NCI-H1436 (cell line): Measurements from ENCODE around the gene TMEM41B.
"Not testable (repeated sequence)": the region's sequence is repeated elsewhere in the genome, so short reads cannot be mapped to it uniquely, and the experiment has no call there.

Source experiments
- DNase-seq: peaks from one replicate; lab custom pipeline; 2025; lab: John Stamatoyannopoulos, UW

Gene TMEM41B

GRCh38 chr11:9314291-9315077 lies at the start of gene TMEM41B:
TMEM41B (minus strand) TSS chr11:9314593; CDS start chr11:9314441, 152 bp downstream.
- DNase-seq, result peak; percentile 98

GRCh38 chr11:9362393-9362863 lies 48.0 kb upstream of the TMEM41B start:
- no peak for DNase-seq

- DNase-seq, result not testable (repeated sequence)
Observed at GRCh38 chr11:9360862-9361622, 46.6 kb upstream of the TMEM41B start.

- DNase-seq, result no peak
Observed at GRCh38 chr11:9357041-9357440, 42.6 kb upstream of the TMEM41B start.

- no peak for DNase-seq
Observed at GRCh38 chr11:9351321-9351881, 37.0 kb upstream of the TMEM41B start.

GRCh38 chr11:9347779-9348178 lies 33.4 kb upstream of the TMEM41B start:
- not testable (repeated sequence) for DNase-seq

GRCh38 chr11:9347100-9347499 lies 32.7 kb upstream of the TMEM41B start:
- DNase-seq, result no peak

- DNase-seq, result no peak
Observed at GRCh38 chr11:9344061-9344680, 29.8 kb upstream of the TMEM41B start.

GRCh38 chr11:9341638-9342178 lies 27.3 kb upstream of the TMEM41B start:
- no peak for DNase-seq

- no peak for DNase-seq
Observed at GRCh38 chr11:9332655-9333054, 18.3 kb upstream of the TMEM41B start.

- no peak for DNase-seq
Observed at GRCh38 chr11:9330387-9331384, 16.3 kb upstream of the TMEM41B start.

GRCh38 chr11:9320047-9320446 lies 5.7 kb upstream of the TMEM41B start:
- DNase-seq, result no peak

- not testable (repeated sequence) for DNase-seq
Observed at GRCh38 chr11:9319377-9320001, 5.1 kb upstream of the TMEM41B start.

GRCh38 chr11:9318442-9319376 lies 4.3 kb upstream of the TMEM41B start:
- DNase-seq, result not testable (repeated sequence)

- no peak for DNase-seq
Observed at GRCh38 chr11:9316334-9316733, 1.9 kb upstream of the TMEM41B start.

GRCh38 chr11:9315078-9315688 lies 790 bp upstream of the TMEM41B start:
- DNase-seq, result no peak

GRCh38 chr11:9313648-9314290 lies 624 bp downstream of the TMEM41B start:
- DNase-seq, result no peak

GRCh38 chr11:9310485-9311090 lies 3.8 kb downstream of the TMEM41B start:
- no peak for DNase-seq
